ENCODE data around the gene SLC8A2. TPM values are rescaled to one million over a fixed set of nuclear protein-coding genes. Genes with fewer than 3 reads are reported as not detected.
"Not testable (repeated sequence)": the region's sequence is repeated elsewhere in the genome, so short reads cannot be mapped to it uniquely, and the experiment has no call there.

Gene SLC8A2
- total RNA-seq, 1 donor from 2014 or later = 40.1 TPM

DNA sequence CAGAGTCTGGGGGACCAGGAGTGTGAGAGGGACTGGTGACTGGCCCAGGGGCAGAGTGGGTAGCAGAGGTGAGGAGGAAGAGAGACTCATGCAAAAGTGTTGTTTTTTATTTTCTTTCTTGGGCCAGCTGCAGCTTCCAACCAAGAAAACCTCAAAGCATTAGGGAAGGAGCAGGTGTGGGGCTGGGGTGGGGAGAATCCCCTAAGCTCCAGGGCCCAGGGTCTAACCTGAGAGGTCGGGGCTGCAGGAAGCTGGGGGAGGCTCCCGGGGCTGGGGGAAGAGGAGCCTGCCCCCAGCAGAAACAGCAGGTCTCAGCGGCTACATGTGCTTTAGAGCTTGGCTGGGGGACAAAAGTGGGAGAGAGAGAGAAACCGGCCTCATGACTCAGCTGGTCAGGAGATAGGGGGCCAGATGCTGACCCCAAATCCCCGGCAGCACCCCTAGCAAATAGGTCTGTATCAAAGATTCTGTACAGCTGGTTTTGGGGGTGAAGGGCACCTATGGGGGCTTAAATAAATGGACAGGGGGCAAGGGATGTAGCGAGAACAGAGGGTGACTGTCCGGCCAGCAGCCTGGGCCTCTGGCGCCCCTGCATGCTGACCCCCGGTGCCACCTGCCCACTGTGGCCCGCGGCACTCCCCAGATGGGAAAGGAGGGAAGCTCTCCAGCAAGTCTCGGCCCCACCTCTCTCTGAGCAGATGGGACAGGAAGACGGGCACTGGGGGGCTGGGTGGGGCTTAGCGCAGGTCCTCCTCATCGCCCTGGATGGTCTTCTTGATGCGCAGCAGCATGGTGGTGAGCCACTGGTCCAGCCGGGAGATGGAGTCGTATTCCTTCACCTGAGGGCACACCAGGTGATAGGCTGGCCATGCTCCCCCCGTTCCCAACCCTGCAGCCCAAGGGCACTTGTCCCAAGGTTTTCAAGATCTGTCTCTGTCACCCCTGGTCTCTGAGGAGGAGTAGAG is 16.1 kb upstream of the SLC8A2 start:
- no peak for DNase-seq

DNA sequence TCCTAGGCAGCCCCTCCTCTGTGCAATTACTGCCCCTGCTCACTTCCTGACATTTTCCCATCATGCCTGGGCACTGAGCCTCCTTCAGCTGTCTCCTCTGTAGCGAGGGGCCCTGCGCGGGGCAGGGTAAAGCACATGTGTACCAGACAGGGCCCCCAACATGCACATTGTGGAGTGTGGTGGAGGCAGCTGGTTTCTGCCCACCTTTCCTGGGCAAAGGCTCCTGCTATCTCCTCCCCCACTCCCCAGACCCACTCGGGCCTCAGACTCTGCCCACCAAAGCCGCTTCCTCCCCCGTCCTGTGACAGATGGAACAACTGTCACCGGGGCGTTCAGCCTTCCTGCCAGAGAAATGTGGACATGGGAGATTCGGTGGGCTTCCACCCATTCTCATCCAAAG is 15.2 kb upstream of the SLC8A2 start:
- no peak for DNase-seq

DNA sequence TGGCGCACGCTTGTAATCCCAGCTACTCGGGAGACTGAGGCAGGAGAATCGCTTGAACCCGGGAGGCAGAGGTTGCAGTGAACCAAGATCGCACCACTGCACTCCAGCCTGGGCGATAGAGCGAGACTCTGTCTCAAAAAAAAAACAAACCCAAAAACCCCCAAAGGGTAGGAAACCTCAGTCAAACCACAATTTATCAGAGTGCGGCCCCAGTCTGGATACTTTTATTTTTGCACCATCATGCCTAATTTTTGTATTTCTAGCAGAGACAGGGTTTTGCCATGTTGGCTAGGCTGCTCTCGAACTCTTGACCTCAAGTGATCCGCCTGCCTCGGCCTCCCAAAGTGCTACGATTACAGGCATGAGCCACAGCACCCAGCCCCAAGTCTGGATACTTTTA is 14.5 kb upstream of the SLC8A2 start:
- DNase-seq = not testable (repeated sequence)

GRCh38 chr19:47485210-47485609 is 13.5 kb upstream of the SLC8A2 start:
- DNase-seq = no peak

- DNase-seq = peak; percentile 86
Observed at GRCh38 chr19:47483800-47484690, 12.4 kb upstream of the SLC8A2 start, which contains the start of gene KPTN. KPTN (minus strand) TSS chr19:47484219; CDS start chr19:47484160, 59 bp downstream.

GRCh38 chr19:47483200-47483599 is 11.5 kb upstream of the SLC8A2 start:
- no peak for DNase-seq

- DNase-seq = no peak
Observed at GRCh38 chr19:47481460-47482052, 9.9 kb upstream of the SLC8A2 start.

- no peak for DNase-seq
Observed at GRCh38 chr19:47480658-47481057, 9.0 kb upstream of the SLC8A2 start.

GRCh38 chr19:47479701-47480503 is 8.2 kb upstream of the SLC8A2 start:
- DNase-seq = no peak

- DNase-seq = no peak
Observed at GRCh38 chr19:47476438-47476972, 4.8 kb upstream of the SLC8A2 start.

DNA sequence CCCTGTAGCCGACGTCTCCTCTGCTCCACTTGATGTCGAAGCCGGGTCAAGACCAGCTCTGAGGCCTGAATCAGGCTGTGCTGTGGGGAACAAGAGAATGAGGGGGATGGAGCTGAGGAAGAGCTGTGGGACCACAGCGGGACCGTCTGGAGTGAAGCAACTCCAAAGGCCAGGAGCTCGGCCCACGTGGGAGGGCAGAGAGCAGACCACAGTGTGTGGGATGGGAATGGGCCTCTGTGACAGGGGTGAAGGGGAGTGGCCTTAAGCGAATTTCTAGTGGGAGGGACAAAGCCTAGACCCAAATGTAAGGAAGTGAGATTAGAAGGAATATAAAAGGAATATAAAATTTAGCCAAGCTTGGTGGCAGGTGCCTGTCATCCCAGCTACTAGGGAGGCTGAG is 3.8 kb upstream of the SLC8A2 start:
- no peak for DNase-seq

DNA sequence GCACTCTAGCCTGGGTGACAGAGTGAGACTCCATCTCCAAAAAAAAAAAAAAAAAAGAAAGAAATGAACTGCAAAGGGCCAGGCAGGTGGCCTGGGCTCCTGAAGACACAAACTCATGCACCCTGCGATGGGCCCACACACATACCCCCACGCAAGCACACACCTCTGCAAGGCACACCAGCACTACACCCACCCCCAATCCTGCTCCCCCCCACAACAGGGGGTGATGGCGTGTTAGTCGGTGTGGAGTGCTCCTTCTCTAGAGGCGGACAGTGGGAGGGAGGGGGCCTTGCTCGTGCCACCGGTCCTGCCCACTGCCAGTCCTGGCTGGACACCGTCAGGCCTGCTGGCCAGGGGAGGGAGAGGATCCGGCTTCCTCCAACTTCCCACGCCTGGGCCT is 1.6 kb upstream of the SLC8A2 start:
- DNase-seq = no peak

DNA sequence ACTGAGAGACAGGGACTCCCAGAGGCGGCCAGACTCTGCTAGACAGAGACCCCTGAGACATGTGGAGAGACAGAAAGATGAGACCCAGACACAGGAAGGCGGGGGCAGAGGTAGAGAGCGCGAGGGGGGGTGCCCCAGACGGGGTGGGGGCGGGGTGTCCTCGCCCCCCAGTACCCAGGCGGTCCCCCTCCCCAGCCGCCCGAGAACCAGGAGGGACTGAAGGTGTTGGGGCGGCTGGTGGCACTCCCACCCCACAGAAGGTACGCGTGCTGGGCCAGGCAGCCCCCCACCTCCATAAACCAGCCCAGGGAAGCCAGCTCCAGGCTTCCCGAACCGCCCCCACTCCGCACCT is 336 bp downstream of the SLC8A2 start:
- DNase-seq = no peak

DNA sequence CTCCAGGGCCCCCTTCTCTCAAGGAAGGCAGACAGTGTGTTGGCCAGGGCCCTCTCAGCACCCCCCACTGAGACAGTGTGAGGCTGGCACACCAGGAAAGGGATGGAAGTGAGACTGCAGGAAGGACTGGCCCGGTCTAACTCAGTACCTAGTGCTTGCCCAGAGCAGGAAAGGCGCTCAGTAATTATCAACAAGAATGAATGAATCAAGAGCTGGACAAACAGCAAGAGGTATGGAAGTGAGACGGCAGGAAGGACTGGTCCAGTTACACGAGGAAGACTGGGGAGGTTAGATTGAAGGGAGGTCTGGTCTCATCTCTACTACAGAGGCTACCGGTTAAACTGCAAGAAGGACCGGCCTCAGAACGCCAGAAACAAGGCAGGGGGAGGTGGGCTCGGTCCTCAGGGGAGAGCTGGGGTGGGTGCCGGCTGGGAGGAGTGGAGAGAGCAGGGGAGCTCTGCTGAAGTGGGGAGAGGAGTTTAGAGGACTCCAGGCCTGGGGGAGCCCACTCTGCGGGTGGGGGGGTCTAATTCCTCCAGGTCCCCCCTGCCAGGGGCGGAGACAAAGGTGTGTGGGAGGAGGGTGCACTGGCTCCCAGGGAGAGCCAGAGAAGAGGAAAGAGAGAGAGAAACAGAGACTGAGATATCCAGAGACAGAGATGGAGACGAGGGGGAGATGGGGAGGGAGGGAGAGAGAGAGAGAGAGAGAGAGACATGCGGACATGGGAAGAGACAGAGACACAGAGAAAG is 1.1 kb downstream of the SLC8A2 start:
- DNase-seq = no peak

DNA sequence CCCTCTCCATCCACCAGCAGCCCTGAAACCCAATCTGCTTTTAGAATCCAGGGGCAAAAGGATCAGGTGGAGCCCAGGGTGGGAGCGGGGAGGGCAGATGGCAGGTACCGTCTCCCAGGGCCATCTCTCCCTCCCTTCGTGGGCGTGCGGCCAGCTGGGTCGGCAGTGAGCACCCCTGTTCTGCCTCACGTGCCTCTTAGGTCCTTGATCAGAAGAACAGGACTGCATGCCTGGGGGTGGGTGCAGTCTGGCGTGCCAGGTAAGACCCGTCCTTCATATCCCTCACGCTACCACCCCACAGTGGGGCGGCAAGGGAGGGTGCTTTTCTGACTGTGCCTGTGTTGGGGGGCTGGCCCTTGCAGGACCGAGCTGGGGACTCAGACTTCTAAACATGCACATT is 2.0 kb downstream of the SLC8A2 start:
- no peak for DNase-seq

DNA sequence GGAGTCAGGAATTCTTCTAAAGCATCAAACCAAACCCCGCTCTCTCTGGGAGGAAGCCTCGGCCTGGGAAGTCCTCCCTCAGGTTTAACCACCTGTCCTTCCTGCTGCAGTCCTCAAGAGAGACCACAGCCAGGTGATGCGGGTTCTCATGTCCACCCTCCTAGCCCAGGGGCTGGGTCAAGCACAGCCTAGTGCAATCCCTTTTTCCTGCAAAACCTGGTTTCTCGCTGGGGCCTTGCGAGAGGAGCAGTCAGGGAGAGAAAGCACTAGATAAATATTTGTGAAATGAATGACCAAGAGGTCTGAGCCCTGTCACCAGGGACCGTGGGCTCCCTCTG is 2.4 kb downstream of the SLC8A2 start:
- no peak for DNase-seq

DNA sequence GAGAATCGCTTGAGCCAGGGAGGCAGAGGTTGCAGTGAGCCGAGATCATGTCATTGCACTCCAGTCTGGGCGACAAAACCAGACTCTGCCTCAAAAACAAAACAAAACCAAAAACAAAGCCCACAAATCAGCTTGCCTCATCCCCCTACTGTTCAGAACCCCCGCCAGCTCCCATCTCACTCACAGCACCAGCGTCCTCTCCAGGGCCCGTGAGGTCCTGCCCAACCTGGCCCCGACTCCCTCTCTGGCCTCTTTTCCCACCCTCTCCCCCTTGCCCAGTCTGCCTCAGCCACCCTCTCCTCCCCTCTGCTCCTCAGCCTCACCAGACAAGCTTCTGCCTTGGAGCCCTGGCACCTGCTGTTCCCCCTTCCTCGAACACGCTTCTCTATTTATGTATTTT is 3.8 kb downstream of the SLC8A2 start:
- DNase-seq = no peak

- DNase-seq = no peak
Observed at GRCh38 chr19:47465957-47466356, 5.7 kb downstream of the SLC8A2 start.

- DNase-seq = no peak
Observed at GRCh38 chr19:47464675-47465419, 6.8 kb downstream of the SLC8A2 start.

- no peak for DNase-seq
Observed at GRCh38 chr19:47461876-47462275, 9.8 kb downstream of the SLC8A2 start.
